Cardiac muscle cell (in vitro differentiated cells and primary cell): ENCODE measurements around the gene USP32. TPM values are rescaled to one million over a fixed set of nuclear protein-coding genes. Genes with fewer than 3 reads are reported as not detected.

Source experiments
- DNase-seq, 2 donors: peaks; one replicate each; pipeline versions ENCODE4 v3.0.0 to v3.0.0-alpha.2; 2010 to 2017; ENCODE audit warnings: low read depth in 1 of 2, low spot score in 1 of 2
- H3K27ac ChIP-seq: fragments of 200-600 bp; sonication (generic); 2 replicates; pipeline ENCODE4 v1.5.1; 2016
- H3K27me3 ChIP-seq: fragments of 200-600 bp; sonication (generic); 2 replicates; pipeline ENCODE4 v1.6.0; 2016; ENCODE audit warnings: control low read depth
- H3K36me3 ChIP-seq: fragments of 200-600 bp; sonication (generic); 2 replicates; pipeline ENCODE4 v1.5.1; 2016; ENCODE audit warnings: control low read depth
- H3K4me1 ChIP-seq: fragments of 200-600 bp; sonication (generic); 2 replicates; pipeline ENCODE4 v1.8.1; 2017; ENCODE audit warnings: low read depth, mild to moderate bottlenecking, mixed run types
- H3K4me3 ChIP-seq: fragments of 200-600 bp; sonication (generic); 2 replicates; pipeline ENCODE4 v1.5.1; 2016; ENCODE audit warnings: mild to moderate bottlenecking
- H3K9me3 ChIP-seq: fragments of 200-600 bp; sonication (generic); 2 replicates; pipeline ENCODE4 v1.5.1; 2017; ENCODE audit warnings: low read depth, mild to moderate bottlenecking, control low read depth
- CTCF ChIP-seq: IDR thresholded peaks from 2 replicates; pipeline ENCODE4 v1.5.1; 2012; ENCODE audit warnings: low read depth, mild to moderate bottlenecking, low read length
- polyA plus RNA-seq: library from polyadenylated mRNA; unstranded; fragments of >200 nt; fragmentation: Nextera tagmentation; extraction: Ambion mirVana; gene quantifications from 2 replicates; pipeline ENCODE4 v1.2.1, GENCODE V29; 2016
- total RNA-seq: library from RNA; depleted of rRNA; stranded (reverse); fragments of >200 nt; gene quantifications from 2 replicates; pipeline ENCODE4 v1.2.3, GENCODE V29; 2016

The USP32 gene
- total and polyA plus RNA-seq, 2 experiments from 2014 or later = 19.7 to 32.2 TPM

GRCh38 chr17:60303406-60304099 lies 88.4 kb downstream of the USP32 start:
- no peak overlapping the region for H3K4me3 ChIP-seq
- H3K9me3 ChIP-seq = no peaks in the 10 kb centered on the region
- no peaks in the 10 kb centered on the region for H3K27me3 ChIP-seq
- no peaks in the 10 kb centered on the region for H3K36me3 ChIP-seq
- H3K4me1 ChIP-seq = peaks cover 3% of the 10 kb centered on the region
- DNase-seq = peak in 1 of 2 donors; percentile 15
- no peak for TF ChIP-seq CTCF
- no peak overlapping the region for H3K27ac ChIP-seq

GRCh38 chr17:60301649-60302048 lies 90.3 kb downstream of the USP32 start:
- H3K9me3 ChIP-seq = no peaks in the 10 kb centered on the region
- H3K36me3 ChIP-seq = no peaks in the 10 kb centered on the region
- H3K4me1 ChIP-seq = peaks cover 10% of the 10 kb centered on the region
- H3K4me3 ChIP-seq = no peak overlapping the region
- TF ChIP-seq CTCF = no peak
- H3K27ac ChIP-seq = no peak overlapping the region
- no peak for DNase-seq
- no peaks in the 10 kb centered on the region for H3K27me3 ChIP-seq

- H3K4me3 ChIP-seq = no peak overlapping the region
- peaks cover 10% of the 10 kb centered on the region for H3K4me1 ChIP-seq
- H3K27me3 ChIP-seq = no peaks in the 10 kb centered on the region
- H3K27ac ChIP-seq = no peak overlapping the region
- no peaks in the 10 kb centered on the region for H3K9me3 ChIP-seq
- no peak for DNase-seq
- TF ChIP-seq CTCF = no peak
- no peaks in the 10 kb centered on the region for H3K36me3 ChIP-seq
Measured at GRCh38 chr17:60300949-60301348, 91.0 kb downstream of the USP32 start.

GRCh38 chr17:60300011-60300410 lies 91.9 kb downstream of the USP32 start:
- H3K27ac ChIP-seq = no peak overlapping the region
- H3K36me3 ChIP-seq = no peaks in the 10 kb centered on the region
- TF ChIP-seq CTCF = no peak
- no peaks in the 10 kb centered on the region for H3K27me3 ChIP-seq
- H3K4me3 ChIP-seq = no peak overlapping the region
- H3K9me3 ChIP-seq = no peaks in the 10 kb centered on the region
- DNase-seq = no peak
- H3K4me1 ChIP-seq = peaks cover 10% of the 10 kb centered on the region

- no peak for TF ChIP-seq CTCF
Measured at GRCh38 chr17:60297760-60298401, 94.1 kb downstream of the USP32 start.

More at GRCh38 chr17:60297760-60298401, 94.1 kb downstream of the USP32 start:
- Histone ChIP-seq H3K4me3 (no peak overlapping the region), H3K27ac (peak overlapping the region; percentile 82), H3K27me3 (no peaks in the 10 kb centered on the region), H3K4me1 (peaks cover 10% of the 10 kb centered on the region), H3K9me3 (no peaks in the 10 kb centered on the region), H3K36me3 (peaks cover 6% of the 10 kb centered on the region)
- peak in 1 of 2 donors; percentile 73 for DNase-seq
